ENCODE results near the gene TOB1.

GRCh38 chr17:50865060-50865867 is 890 bp downstream of the TOB1 start:
- TF ChIP-seq CTCF (IDR thresholded peaks at IDR 0.05) (no peak), POLR2A (IDR thresholded peaks at IDR 0.05; ENCODE audit: low read depth) (peak; percentile 45), POLR2AphosphoS5 (IDR thresholded peaks at IDR 0.05) (peak; percentile 68 to 74), EP300 (IDR thresholded peaks at IDR 0.05) (no peak)
